ENCODE results near the gene RIOK1. TPM values are rescaled to one million over a fixed set of nuclear protein-coding genes. Genes with fewer than 3 reads are reported as not detected.

RIOK1 gene
- total RNA-seq, 1 donor from 2014 or later, result 24.9 TPM

- no peak for TF ChIP-seq CTCF (IDR thresholded peaks at IDR 0.05; ENCODE audit: partially characterized antibody, unreplicated experiment)
- peaks cover 8% of the 10 kb centered on the region for H3K9me3 Mint-ChIP-seq (ENCODE audit: unreplicated experiment)
- peaks cover 6% of the 10 kb centered on the region for H3K36me3 Mint-ChIP-seq (ENCODE audit: unreplicated experiment)
- H3K27me3 Mint-ChIP-seq (ENCODE audit: unreplicated experiment), result peaks cover 2% of the 10 kb centered on the region
- no peak for DNase-seq
- H3K4me1 Mint-ChIP-seq (ENCODE audit: low read depth, unreplicated experiment), result peaks cover 2% of the 10 kb centered on the region
- H3K4me3 Mint-ChIP-seq (ENCODE audit: unreplicated experiment), result no peak overlapping the region
- no peak overlapping the region for H3K27ac Mint-ChIP-seq (ENCODE audit: unreplicated experiment)
These were observed 71.8 kb downstream of the RIOK1 start for GRCh38 chr6:7461416-7461815.

- H3K9me3 Mint-ChIP-seq (ENCODE audit: unreplicated experiment), result peaks cover 4% of the 10 kb centered on the region
- no peaks in the 10 kb centered on the region for H3K36me3 Mint-ChIP-seq (ENCODE audit: unreplicated experiment)
- no peak overlapping the region for H3K4me3 Mint-ChIP-seq (ENCODE audit: unreplicated experiment)
- H3K27me3 Mint-ChIP-seq (ENCODE audit: unreplicated experiment), result peaks cover 2% of the 10 kb centered on the region
- TF ChIP-seq CTCF (IDR thresholded peaks at IDR 0.05; ENCODE audit: partially characterized antibody, unreplicated experiment), result no peak
- no peak for DNase-seq
- no peak overlapping the region for H3K27ac Mint-ChIP-seq (ENCODE audit: unreplicated experiment)
- peaks cover 2% of the 10 kb centered on the region for H3K4me1 Mint-ChIP-seq (ENCODE audit: low read depth, unreplicated experiment)
These were observed 74.2 kb downstream of the RIOK1 start for GRCh38 chr6:7463785-7464184.

DNA sequence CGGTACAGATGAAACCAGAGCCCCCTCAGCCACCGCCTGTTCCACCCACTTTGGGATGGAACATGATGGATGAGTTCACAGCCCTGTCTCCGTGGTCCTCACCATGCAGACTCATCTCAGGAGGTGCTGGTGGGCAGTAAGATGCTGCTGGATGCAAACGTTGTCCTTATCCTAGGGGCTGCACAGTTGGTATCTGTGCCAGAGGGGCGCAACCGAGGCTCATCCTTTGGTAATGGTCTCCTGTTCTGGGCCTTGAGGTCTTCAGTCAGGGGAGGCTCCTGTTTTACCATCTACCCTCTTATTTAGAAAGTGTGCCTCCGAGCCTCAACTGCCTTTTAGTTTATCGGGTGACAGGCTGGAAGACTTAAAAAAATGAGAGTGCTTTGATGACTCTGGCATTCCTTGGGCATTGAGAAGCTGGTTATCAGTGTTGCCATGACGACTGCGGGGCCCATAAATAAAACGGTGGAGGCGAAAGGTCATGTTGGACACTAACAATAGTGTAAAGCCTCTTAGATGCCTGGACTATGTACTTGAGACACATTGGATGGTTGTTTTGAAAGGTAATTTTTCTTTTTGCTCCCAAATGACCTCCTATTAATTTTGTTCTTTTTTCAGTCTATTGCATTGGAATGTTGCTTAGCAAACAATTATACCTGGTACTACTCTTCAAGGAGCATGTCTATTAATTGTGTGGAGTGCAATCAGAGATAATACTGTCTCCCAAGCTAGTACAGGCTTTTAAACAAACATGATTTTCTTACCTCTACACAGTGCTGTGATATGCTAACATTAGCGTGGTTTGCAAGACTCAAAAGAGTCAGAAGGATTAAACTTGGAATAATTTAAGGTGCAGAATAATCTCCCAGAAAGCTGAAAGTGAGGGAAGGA, 77.6 kb downstream of the RIOK1 start:
- TF ChIP-seq CTCF (IDR thresholded peaks at IDR 0.05; ENCODE audit: partially characterized antibody, unreplicated experiment), result no peak
- no peak overlapping the region for H3K4me3 Mint-ChIP-seq (ENCODE audit: unreplicated experiment)
- no peaks in the 10 kb centered on the region for H3K36me3 Mint-ChIP-seq (ENCODE audit: unreplicated experiment)
- peaks cover under 1% of the 10 kb centered on the region for H3K27me3 Mint-ChIP-seq (ENCODE audit: unreplicated experiment)
- H3K9me3 Mint-ChIP-seq (ENCODE audit: unreplicated experiment), result peaks cover 2% of the 10 kb centered on the region
- no peak overlapping the region for H3K27ac Mint-ChIP-seq (ENCODE audit: unreplicated experiment)
- H3K4me1 Mint-ChIP-seq (ENCODE audit: low read depth, unreplicated experiment), result peaks cover 2% of the 10 kb centered on the region
- no peak for DNase-seq

Other genes starting within 250 kb of the RIOK1 start
- gene SSR1, start 76.6 kb upstream of the RIOK1 start, total RNA-seq (ENCODE audit: unreplicated experiment), result 113 TPM
- gene CAGE1, start 66 bp upstream of the RIOK1 start, total RNA-seq (ENCODE audit: unreplicated experiment), result not detected
- 8.9 TPM for gene DSP, start 151.9 kb downstream of the RIOK1 start, total RNA-seq (ENCODE audit: unreplicated experiment)
- gene SNRNP48, start 200.4 kb downstream of the RIOK1 start, total RNA-seq (ENCODE audit: unreplicated experiment), result 9.5 TPM

Measured in glutamatergic neuron (in vitro differentiated cells).